WERI-Rb-1 (cell line): ENCODE results near the gene ATP1B1.

Experiments used
- DNase-seq: peaks from one replicate; pipeline ENCODE4 v3.0.0-alpha.2; 2020
- H3K27ac ChIP-seq: fragments of 250-450 bp; sonication (Bioruptor Pico); 2 replicates; pipeline ENCODE4 v1.5.1; 2020; ENCODE audit warnings: mild to moderate bottlenecking, moderate library complexity
- H3K27me3 ChIP-seq: fragments of 250-450 bp; sonication (Bioruptor Pico); 2 replicates; pipeline ENCODE4 v1.5.1; 2021; ENCODE audit warnings: mild to moderate bottlenecking, low read depth, moderate library complexity; ENCODE audit not compliant: insufficient read depth, severe bottlenecking
- H3K36me3 ChIP-seq: fragments of 250-450 bp; sonication (Bioruptor Pico); 2 replicates; pipeline ENCODE4 v1.5.1; 2020; ENCODE audit warnings: mild to moderate bottlenecking, moderate library complexity
- H3K4me3 ChIP-seq: 2 replicates; pipeline ENCODE4 v1.5.1; 2011; ENCODE audit warnings: low read depth, mild to moderate bottlenecking, control low read depth, low read length
- H3K9me3 ChIP-seq: fragments of 250-450 bp; sonication (Bioruptor Pico); 2 replicates; pipeline ENCODE4 v1.5.1; 2021; ENCODE audit warnings: mild to moderate bottlenecking, moderate library complexity; ENCODE audit not compliant: severe bottlenecking
- CTCF ChIP-seq: IDR thresholded peaks from 2 replicates; pipeline ENCODE4 v1.5.1; 2011; ENCODE audit warnings: low read depth, mild to moderate bottlenecking, control low read depth, inconsistent platforms, low read length

ATP1B1 gene

GRCh38 chr1:169099561-169099960 is 6.9 kb upstream of the ATP1B1 start:
- H3K27me3 ChIP-seq = no peaks in the 10 kb centered on the region
- H3K36me3 ChIP-seq = no peaks in the 10 kb centered on the region
- no peak for DNase-seq
- H3K27ac ChIP-seq = no peak overlapping the region
- no peak for TF ChIP-seq CTCF
- no peaks in the 10 kb centered on the region for H3K9me3 ChIP-seq
- H3K4me3 ChIP-seq = no peak overlapping the region

GRCh38 chr1:169100208-169100607 is 6.3 kb upstream of the ATP1B1 start:
- H3K27me3 ChIP-seq = no peaks in the 10 kb centered on the region
- H3K36me3 ChIP-seq = no peaks in the 10 kb centered on the region
- H3K9me3 ChIP-seq = no peaks in the 10 kb centered on the region
- no peak overlapping the region for H3K27ac ChIP-seq
- H3K4me3 ChIP-seq = no peak overlapping the region
- no peak for DNase-seq
- TF ChIP-seq CTCF = no peak

GRCh38 chr1:169100651-169101088 is 5.8 kb upstream of the ATP1B1 start:
- Histone ChIP-seq H3K27ac (no peak overlapping the region), H3K4me3 (no peak overlapping the region), H3K36me3 (no peaks in the 10 kb centered on the region), H3K9me3 (no peaks in the 10 kb centered on the region), H3K27me3 (no peaks in the 10 kb centered on the region)
- DNase-seq = no peak
- no peak for TF ChIP-seq CTCF

GRCh38 chr1:169102567-169102966 is 3.9 kb upstream of the ATP1B1 start:
- no peak overlapping the region for H3K4me3 ChIP-seq
- H3K9me3 ChIP-seq = no peaks in the 10 kb centered on the region
- no peak for TF ChIP-seq CTCF
- no peak for DNase-seq
- H3K27me3 ChIP-seq = no peaks in the 10 kb centered on the region
- H3K27ac ChIP-seq = no peak overlapping the region
- H3K36me3 ChIP-seq = no peaks in the 10 kb centered on the region

- Histone ChIP-seq H3K27ac (no peak overlapping the region), H3K27me3 (no peaks in the 10 kb centered on the region), H3K4me3 (no peak overlapping the region), H3K9me3 (no peaks in the 10 kb centered on the region), H3K36me3 (no peaks in the 10 kb centered on the region)
- TF ChIP-seq CTCF = no peak
- no peak for DNase-seq
These were observed 3.5 kb upstream of the ATP1B1 start for GRCh38 chr1:169103002-169103401.

- Histone ChIP-seq H3K27me3 (no peaks in the 10 kb centered on the region), H3K36me3 (no peaks in the 10 kb centered on the region), H3K27ac (no peak overlapping the region), H3K9me3 (no peaks in the 10 kb centered on the region), H3K4me3 (no peak overlapping the region)
- no peak for DNase-seq
- no peak for TF ChIP-seq CTCF
These were observed 3.0 kb upstream of the ATP1B1 start for GRCh38 chr1:169103480-169103893.
